Ovary (tissue), 9 donors: ENCODE results near the gene VDAC2. TPM values are rescaled to one million over a fixed set of nuclear protein-coding genes. Genes with fewer than 3 reads are reported as not detected.

Source experiments
- DNase-seq, 5 donors: peaks; one replicate each; pipeline ENCODE4 v3.0.0-alpha.2; 2019 to 2020
- H3K27ac ChIP-seq, 2 donors: fragments of 200-600 bp; one replicate each; pipeline versions ENCODE4 v1.5.1 to v1.8.0; 2019 to 2022
- H3K27me3 ChIP-seq: fragments of 200-600 bp; one replicate; pipeline ENCODE4 v1.8.0; 2022
- H3K36me3 ChIP-seq: fragments of 200-600 bp; sonication (generic); one replicate; pipeline ENCODE4 v1.5.1; 2019
- H3K4me1 ChIP-seq: one replicate; pipeline ENCODE4 v1.8.1; 2013; ENCODE audit warnings: mild to moderate bottlenecking, moderate library complexity; ENCODE audit not compliant: insufficient read depth
- H3K4me3 ChIP-seq: fragments of 200-600 bp; sonication (generic); one replicate; pipeline ENCODE4 v1.5.1; 2017
- H3K9me3 ChIP-seq, 2 donors: fragments of 200-600 bp in 1 of 2; sonication (generic) in 1 of 2; one replicate each; pipeline versions ENCODE4 v1.5.1 to v1.8.1; 2013 to 2019; ENCODE audit warnings: mild to moderate bottlenecking in 1 of 2, moderate library complexity in 1 of 2
- CTCF ChIP-seq, 3 donors: fragments of 450-650 bp in 2 of 3; fragments of 200-600 bp in 1 of 3; IDR thresholded peaks; one replicate each; pipeline versions ENCODE4 v1.5.1 to v1.8.0; 2016 to 2022; ENCODE audit warnings: antibody characterized with exemption in 3 of 3, mild to moderate bottlenecking in 1 of 3
- EP300 ChIP-seq: sonication (generic); formaldehyde crosslinking; IDR thresholded peaks from one replicate; pipeline ENCODE4 v1.6.1; 2017; ENCODE audit warnings: antibody characterized with exemption
- POLR2A ChIP-seq: fragments of 450-650 bp; IDR thresholded peaks from one replicate; pipeline ENCODE4 v1.6.1; 2017; ENCODE audit warnings: antibody characterized with exemption, mild to moderate bottlenecking, moderate library complexity
- WGBS, 3 donors: extraction: QIAGEN DNeasy Blood & Tissue Kit in 1 of 3; methylation state at CpG; one replicate each; pipeline versions ENCODE4 v1.1.5 to v1.1.7; 2013 to 2017; 5-methylcytosine and 5-hydroxymethylcytosine counted together
- intact Hi-C, 4 donors: fragments of 100-400 bp; cut with DNase I; formaldehyde crosslinking; loops; one replicate each; pipeline versions ENCODE4 v1.11.0 to v1.15.1; 2022 to 2023
- polyA plus RNA-seq, 2 donors: library from polyadenylated mRNA; stranded (reverse); fragments of 200-250 nt in 1 of 2; fragments of 350-450 nt in 1 of 2; fragmentation: Illumina TruSeq in 1 of 2; extraction: RNeasy Lipid Tissue Mini Kit (QIAGEN cat#74804) in 1 of 2; gene quantifications; one replicate each; pipeline ENCODE4 v1.2.3, GENCODE V29; 2013 to 2014
- total RNA-seq, 7 donors: library from RNA; depleted of rRNA in 2 of 7; stranded (reverse); fragments of >200 nt in 2 of 7; fragmentation: NEBNext Ultra II Directional in 3 of 7; extraction: Animal tissue kit (Norgen Biotek cat#: 25700) in 3 of 7; gene quantifications; one replicate each; pipeline versions ENCODE4 v1.1.0 to v1.2.4, GENCODE V29; 2016 to 2023
- donor health status: DM: no; HTN: no; CAD: no; lungs with moderate emphysema.
- donor health status: DM: no; HTN: no; CAD: no.
- donor health status: Bipolar disorder and iron deficiency.
- donor health status: DM: yes; HTN: yes; CAD: no.
- donor health status: DM: no; HTN: no; CAD: no.
- donor health status: DM: yes; HTN: yes; CAD: no.

The VDAC2 gene
- total and polyA plus RNA-seq, 9 donors, result 106 to 252 (median 141) TPM

- TF ChIP-seq POLR2A (no peak), EP300 (no peak), CTCF (IDR thresholded peaks at IDR 0.05) (no peak)
- H3K9me3 ChIP-seq, result no peaks in the 10 kb centered on the region
- no peaks in the 10 kb centered on the region for H3K27me3 ChIP-seq
- H3K4me1 ChIP-seq, result peaks cover 25% of the 10 kb centered on the region
- no peak overlapping the region for H3K4me3 ChIP-seq
- no peak overlapping the region for H3K27ac ChIP-seq
- intact Hi-C loops, result loop anchor here (5.0 to 10.0 kb wide), 5 partner anchors 43 to 985 kb away; partner anchors contain the start of gene SAMD8 (in 2 of the 4)
- no peak for DNase-seq
- 15 to 41% (median 25%) methylated on average over 3 of the region's 3 CpGs for WGBS, 3 donors
- H3K36me3 ChIP-seq, result no peaks in the 10 kb centered on the region
Measured at GRCh38 chr10:75229971-75230370, 19.4 kb downstream of the VDAC2 start.

- peak; percentile 84 to 91 (median 90) for DNase-seq
- no peak overlapping the region for H3K4me3 ChIP-seq
- TF ChIP-seq CTCF (IDR thresholded peaks at IDR 0.05) (peak; percentile 71 to 87 (median 82)), EP300 (no peak)
- intact Hi-C loops, result loop anchor here (5.0 to 10.0 kb wide), 5 partner anchors 43 to 986 kb away; partner anchors contain the start of gene SAMD8 (in 2 of the 4)
- 33 to 35% (median 34%) methylated on average over 5 of the region's 5 CpGs for WGBS, 3 donors
- no peak overlapping the region for H3K27ac ChIP-seq
- no peaks in the 10 kb centered on the region for H3K36me3 ChIP-seq
- no peaks in the 10 kb centered on the region for H3K27me3 ChIP-seq
- peaks cover 23% of the 10 kb centered on the region for H3K4me1 ChIP-seq
- H3K9me3 ChIP-seq, result no peaks in the 10 kb centered on the region
Measured at GRCh38 chr10:75230600-75231038, 20.0 kb downstream of the VDAC2 start.

- WGBS, 3 donors, result 81 to 89% (median 83%) methylated on average over 4 of the region's 4 CpGs
- no peak for DNase-seq
- Histone ChIP-seq H3K27me3 (no peaks in the 10 kb centered on the region), H3K36me3 (no peaks in the 10 kb centered on the region), H3K9me3 (no peaks in the 10 kb centered on the region), H3K27ac (no peak overlapping the region), H3K4me1 (peaks cover 12% of the 10 kb centered on the region), H3K4me3 (no peak overlapping the region)
- intact Hi-C loops, result loop anchor here (5.0 to 10.0 kb wide), 5 partner anchors 45 to 987 kb away; partner anchors contain the start of gene SAMD8 (in 2 of the 4)
- TF ChIP-seq CTCF (IDR thresholded peaks at IDR 0.05), result no peak
- no peak for TF ChIP-seq EP300
- TF ChIP-seq POLR2A, result no peak
Measured at GRCh38 chr10:75231672-75232581, 21.3 kb downstream of the VDAC2 start.

GRCh38 chr10:75233444-75234016 is 22.9 kb downstream of the VDAC2 start:
- intact Hi-C loops, result loop anchor here (5.0 to 10.0 kb wide), 5 partner anchors 46 to 989 kb away; partner anchors contain the start of gene SAMD8 (in 2 of the 4)
- no peaks in the 10 kb centered on the region for H3K36me3 ChIP-seq

More at GRCh38 chr10:75233444-75234016, 22.9 kb downstream of the VDAC2 start:
- H3K27me3 ChIP-seq, result no peaks in the 10 kb centered on the region
- WGBS, 3 donors, result 43 to 59% (median 52%) methylated on average over 14 of the region's 14 CpGs
- peak in 3 of 5 donors; percentile 32 to 40 (median 37) for DNase-seq
- TF ChIP-seq POLR2A, result no peak
- no peak for TF ChIP-seq EP300
- no peak for TF ChIP-seq CTCF (IDR thresholded peaks at IDR 0.05)
- no peak overlapping the region for H3K4me3 ChIP-seq
- H3K4me1 ChIP-seq, result peaks cover 5% of the 10 kb centered on the region
- H3K9me3 ChIP-seq, result no peaks in the 10 kb centered on the region
- peak overlapping the region; percentile 59 to 75 for H3K27ac ChIP-seq
